UCSD-AML1 (cell line): ENCODE data around the gene MPHOSPH9.
"Not testable (repeated sequence)": the region's sequence is repeated elsewhere in the genome, so short reads cannot be mapped to it uniquely, and the experiment has no call there.

Experiments used
- DNase-seq: peaks from one replicate; lab custom pipeline; 2025; ENCODE audit not compliant: unreplicated experiment; lab: John Stamatoyannopoulos, UW

The MPHOSPH9 gene

GRCh38 chr12:123231931-123232330, 1.0 kb downstream of the MPHOSPH9 start:
- no peak for DNase-seq

GRCh38 chr12:123229051-123229450, 3.9 kb downstream of the MPHOSPH9 start:
- no peak for DNase-seq

- DNase-seq: no peak
Observed at GRCh38 chr12:123227581-123228258, 5.2 kb downstream of the MPHOSPH9 start.

- no peak for DNase-seq
Observed at GRCh38 chr12:123225443-123225842, 7.5 kb downstream of the MPHOSPH9 start.

DNA sequence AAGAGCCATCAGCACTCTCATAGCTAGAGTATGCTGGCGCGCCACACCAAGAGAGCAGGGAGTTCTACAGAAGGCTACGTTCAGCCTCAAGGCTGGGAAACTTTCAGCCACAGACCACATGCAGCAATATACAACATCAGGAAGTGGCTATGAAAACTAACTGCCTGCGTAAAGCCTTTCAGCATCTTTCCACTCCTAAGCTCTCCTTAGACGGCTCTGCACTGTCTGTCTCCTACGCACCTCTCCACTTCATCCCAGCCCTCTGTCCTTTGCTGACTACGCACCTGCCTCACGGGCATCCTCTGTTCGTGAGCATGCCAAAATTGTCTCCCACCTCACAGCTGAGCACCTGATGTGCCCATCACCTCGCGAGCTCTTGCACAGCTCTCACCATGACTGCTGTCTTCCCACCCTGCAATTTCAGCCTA, 9.7 kb downstream of the MPHOSPH9 start:
- peak; percentile 17 for DNase-seq

DNA sequence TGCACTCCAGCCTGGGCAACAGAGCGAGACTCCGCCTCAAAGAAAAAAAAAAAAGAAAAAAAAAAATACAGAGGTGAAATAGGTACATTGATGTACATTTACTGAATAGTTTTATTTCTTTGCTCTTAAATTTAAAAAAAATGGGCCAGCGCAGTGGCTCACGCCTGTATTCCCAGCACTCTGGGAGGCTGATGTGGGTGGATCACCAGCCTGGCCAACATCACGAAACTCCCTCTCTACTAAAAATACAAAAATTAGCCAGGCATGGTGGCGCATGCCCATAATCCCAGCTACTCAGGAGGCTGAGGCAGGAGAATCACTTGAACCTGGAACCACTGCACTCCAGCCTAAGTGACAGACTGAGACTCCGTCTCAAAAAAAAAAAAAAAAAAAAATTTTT, 25.1 kb downstream of the MPHOSPH9 start:
- DNase-seq: not testable (repeated sequence)

- DNase-seq: not testable (repeated sequence)
Observed at GRCh38 chr12:123206794-123207193, 26.1 kb downstream of the MPHOSPH9 start.

DNA sequence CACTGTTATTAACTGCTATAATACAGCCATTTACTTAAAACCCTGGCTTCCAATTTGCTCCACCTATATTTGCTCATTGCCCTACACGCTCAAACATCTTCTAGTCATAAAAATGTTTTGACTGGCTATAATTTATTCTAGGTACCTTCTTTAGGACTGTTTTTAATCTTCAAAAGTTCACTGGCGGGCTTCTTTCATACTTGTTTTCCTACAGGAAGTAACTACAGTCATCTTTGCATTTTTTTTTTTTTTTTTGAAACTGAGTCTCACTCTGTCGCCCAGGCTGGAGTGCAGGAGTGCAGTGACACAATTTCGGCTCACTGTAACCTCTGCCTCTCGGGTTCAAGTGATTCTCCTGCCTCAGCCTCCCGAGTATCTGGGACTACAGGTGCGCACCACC, 32.5 kb downstream of the MPHOSPH9 start:
- no peak for DNase-seq

DNA sequence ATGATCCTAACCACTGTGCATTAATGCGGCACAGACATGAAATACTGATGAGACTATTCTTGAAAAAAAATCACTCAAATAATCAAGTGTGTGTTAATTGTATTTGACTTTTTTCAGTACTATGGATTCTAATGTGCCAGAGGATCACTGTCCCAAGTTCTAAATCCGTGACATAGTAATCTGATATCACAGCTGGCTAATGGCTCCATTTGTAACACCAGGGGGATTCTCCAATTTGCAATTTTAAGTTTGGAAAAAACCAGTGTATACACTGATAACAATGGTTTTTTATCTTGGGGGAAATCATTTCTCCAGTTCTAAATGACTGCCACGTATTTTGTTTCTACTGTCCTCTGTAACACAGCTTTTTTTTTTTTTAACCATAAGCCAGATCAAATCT, 33.0 kb downstream of the MPHOSPH9 start:
- no peak for DNase-seq

DNA sequence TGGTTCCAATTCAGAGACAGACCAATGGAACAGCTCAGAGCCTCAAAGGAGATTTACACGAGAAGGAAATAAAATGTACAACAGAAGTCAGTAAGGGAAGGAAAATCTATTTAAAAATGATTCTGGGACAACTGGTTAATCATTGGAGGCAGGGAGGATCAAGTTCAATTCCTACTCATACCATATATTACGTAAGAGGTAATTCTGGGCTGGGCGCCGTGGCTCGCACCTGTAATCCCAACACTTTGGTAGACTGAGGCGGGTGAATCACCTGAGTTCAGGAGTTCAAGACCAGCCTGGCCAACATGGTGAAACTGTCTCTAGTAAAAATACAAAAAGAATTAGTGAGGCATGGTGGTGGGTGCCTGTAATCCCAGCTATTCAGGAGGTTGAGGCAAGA, 45.3 kb downstream of the MPHOSPH9 start:
- no peak for DNase-seq

DNA sequence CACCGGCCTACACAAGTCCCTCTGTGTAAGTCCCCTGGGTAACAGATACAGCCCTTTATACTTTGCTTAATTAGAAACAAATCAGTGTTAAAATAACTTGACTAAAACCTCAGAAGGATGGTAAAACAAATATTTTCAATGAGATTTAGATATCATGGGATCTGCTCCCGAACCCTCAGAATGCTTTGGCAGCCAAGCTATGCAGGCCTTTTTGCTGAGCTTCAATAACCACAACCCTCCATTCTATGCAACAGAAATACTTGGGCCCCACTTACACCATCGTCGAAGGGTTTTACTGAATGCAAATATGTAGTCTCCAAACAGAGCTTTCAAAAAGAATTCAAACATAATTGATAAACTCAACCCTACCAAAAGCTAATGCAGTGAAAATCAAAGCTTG, 52.8 kb downstream of the MPHOSPH9 start:
- no peak for DNase-seq

DNA sequence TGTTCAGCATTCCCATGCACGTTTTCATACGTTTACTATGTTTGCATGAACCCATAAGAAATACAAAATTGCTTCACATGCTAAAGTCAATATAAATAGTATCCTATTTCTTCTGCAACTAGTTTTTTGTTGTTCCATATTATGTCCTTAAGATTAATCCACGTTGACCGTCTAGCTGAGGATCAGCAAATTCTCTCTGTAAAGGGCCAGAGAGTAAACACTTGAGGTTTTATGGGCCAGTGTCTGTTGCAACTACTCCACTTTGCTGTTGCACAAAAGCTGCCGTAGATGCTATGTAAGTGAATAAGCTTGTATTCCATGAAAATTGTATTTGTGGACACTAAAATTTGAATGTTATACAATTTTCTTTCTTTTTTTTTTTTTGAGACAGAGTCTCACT, 61.0 kb downstream of the MPHOSPH9 start:
- DNase-seq: no peak

DNA sequence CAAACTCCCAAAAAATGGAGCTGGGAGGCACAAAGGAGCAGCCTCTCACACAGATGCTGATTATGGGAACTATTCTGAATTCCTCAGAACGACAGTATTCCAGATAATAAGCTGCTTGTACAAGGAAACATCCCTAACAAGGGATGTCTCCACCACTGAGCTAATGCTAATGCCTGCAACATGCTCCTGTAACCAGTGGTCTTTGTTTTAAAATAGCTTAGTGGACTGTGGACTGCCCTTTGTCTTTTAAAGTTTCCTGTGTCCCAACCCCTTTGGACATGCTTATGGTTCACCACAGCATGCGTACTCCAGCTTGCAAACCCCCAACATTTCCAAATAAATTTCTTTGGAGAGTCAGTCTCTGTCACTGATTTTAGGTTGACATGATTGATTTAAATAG, 65.6 kb downstream of the MPHOSPH9 start:
- no peak for DNase-seq

DNA sequence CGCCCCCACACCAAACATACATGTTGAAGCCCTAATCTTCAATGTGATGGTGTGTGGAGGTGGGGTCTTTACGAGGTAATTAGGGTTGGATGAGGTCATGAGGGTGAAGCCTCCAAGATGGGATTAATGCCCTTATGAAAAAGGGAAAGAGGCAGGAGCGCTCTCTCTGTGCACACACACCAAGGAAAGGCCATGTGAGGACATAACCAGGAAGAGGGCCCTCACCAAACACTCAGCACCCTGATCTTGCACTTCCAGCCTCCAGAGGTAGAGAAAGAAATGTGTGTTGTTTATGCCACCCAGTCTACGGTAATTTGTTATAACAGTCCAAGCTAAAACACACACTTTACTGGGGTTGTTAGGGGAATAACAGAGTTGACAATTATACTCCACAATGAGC, 67.4 kb downstream of the MPHOSPH9 start:
- DNase-seq: no peak

GRCh38 chr12:123164710-123165261, 68.2 kb downstream of the MPHOSPH9 start:
- no peak for DNase-seq

- DNase-seq: no peak
Observed at GRCh38 chr12:123164222-123164621, 68.7 kb downstream of the MPHOSPH9 start.

GRCh38 chr12:123163227-123163626, 69.7 kb downstream of the MPHOSPH9 start:
- no peak for DNase-seq

DNA sequence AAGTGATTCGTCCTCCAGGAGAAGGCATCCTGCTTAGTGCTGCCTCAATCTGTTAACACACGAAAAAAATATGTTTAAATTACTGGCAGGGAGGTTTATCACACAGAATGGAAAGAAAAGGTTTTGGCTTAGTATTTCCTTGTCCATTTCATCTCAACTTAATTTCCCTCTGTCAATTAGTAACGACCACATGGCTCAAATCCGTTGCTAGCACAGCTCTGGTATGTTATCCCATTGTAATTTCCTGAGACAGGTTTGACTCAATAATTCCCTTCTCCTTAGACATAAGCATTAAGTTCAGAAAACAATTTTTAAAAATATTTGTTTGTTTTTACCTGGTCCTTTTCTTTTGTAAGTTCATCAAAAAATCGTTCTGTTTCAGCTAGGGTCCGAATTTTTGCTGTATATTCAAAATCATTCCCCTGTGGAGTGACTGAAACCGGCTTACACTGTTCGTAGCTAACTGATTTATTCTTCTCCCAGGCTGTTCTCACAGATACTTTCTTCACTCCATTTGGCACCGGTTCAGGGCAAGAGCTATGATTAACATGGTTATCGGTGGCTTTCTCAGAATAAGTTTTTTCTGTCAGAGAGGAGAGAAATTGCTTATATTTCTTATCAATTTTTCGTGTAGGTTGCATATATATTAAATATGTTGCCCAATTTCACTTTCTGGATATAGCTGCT, 72.0 kb downstream of the MPHOSPH9 start:
- DNase-seq: no peak

GRCh38 chr12:123153906-123154305, 79.0 kb downstream of the MPHOSPH9 start:
- no peak for DNase-seq

- no peak for DNase-seq
Observed at GRCh38 chr12:123152833-123153232, 80.1 kb downstream of the MPHOSPH9 start.

- no peak for DNase-seq
Observed at GRCh38 chr12:123151457-123152454, 81.2 kb downstream of the MPHOSPH9 start.
